HL-60/S4 treated with phorbol 12-myristate 13-acetate at 8.2 ng/mL for 4 days and 3 days (cell line): Measurements from ENCODE around the gene RAB3A.
"Not testable (repeated sequence)": the region's sequence is repeated elsewhere in the genome, so short reads cannot be mapped to it uniquely, and the experiment has no call there.

Source experiments
- in situ Hi-C: fragments of 300-500 bp; cut with MboI; formaldehyde crosslinking; loops from 2 replicates; pipeline ENCODE4 v1.15.0; 2022; ENCODE audit warnings: low sequenced_read_pairs

RAB3A gene

DNA sequence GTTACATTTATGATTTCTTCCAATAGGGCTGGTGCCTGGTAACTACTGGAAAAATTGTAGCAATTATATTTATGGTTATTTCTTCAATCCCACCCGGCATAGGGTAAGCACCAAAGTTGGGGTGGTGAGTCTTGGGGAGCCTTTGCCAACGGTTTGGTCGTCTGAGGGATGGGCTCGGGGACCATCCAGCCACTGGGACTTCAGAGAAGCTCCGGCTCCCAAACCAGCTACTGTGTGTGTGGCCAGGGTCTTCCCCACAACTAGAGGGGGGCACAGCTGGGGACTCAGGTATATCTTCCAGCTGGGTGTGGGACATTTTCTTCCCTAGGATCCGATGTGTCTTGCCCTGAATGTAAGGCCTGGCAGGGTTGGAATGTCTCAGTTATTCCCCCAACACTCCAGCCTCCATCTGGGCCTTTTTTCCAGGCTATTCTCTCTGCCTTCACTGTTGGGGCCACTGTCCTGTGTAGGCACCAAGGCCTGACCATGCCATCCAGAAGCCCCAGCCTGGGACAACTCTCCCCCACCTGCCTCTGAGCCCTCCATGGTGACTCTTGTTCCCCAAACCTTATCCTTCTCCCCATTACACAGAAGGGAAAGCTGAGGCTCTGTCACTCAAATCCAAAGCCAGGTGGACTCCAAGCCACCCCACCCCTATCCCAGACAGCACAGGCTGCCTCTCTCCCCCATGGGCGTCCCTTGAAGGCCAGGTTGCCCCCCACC is 31.4 kb downstream of the RAB3A start:
- in situ Hi-C loops: no loop called here

DNA sequence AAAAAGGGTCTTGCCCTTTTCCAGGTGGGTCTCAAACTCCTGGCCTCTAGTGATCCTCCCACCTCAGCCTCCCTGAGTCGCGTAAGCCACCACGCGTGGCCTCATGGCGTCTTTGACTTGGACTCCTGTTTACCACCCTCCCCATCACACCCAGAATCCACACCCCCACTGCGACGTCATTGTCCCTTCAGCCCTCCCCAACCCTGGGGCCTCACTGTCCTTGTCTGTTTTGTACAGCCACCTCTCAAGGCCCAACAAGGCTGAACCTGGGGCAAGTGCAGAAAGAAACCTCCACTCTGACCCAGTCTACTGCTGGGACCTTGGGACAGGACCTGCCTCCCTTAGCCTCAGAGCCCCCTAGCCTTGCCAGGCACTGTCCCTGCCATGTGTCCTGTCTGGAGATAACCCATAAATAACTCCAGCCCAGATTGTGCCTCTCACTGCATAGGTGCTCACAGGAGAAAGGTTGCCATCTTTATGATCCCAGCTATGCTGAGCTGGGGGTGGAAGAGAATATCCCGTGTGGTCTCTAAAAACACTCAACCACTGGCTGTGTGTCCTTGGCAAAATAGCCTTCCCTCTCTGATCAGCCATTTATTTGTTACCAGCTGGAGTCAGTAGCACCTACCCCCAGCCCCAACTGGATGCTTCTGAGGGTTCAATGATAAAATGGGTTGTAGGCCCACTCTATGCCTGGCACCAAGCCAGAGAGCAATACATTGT is 32.1 kb downstream of the RAB3A start:
- in situ Hi-C loops: no loop called here

DNA sequence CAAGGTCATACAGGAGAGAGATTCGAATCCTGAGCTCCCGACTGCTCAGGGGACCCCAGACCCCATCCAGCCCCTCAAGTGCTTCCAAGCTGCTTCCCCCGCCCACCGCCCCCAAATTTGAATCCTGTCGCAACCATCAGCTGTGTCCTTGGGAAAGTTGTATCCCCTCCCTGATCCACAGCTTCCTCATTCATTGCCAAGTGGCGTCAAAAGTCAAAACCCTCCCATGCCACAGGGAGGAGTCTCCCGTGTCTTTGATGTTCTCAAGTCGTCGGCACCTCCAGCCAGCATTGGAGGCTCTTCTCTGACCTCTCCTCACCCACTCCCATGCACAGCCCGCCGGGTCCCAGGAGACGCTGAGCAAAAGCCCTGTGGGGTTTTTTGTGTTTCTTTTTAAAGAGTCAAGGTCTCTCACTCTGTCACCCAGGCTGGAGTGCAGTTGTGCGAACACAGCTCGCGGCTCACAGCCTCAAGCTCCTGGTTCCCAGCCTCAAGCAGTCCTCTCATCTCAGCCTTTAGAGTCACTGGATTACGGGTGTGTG is 33.1 kb downstream of the RAB3A start:
- in situ Hi-C loops: no loop called here

DNA sequence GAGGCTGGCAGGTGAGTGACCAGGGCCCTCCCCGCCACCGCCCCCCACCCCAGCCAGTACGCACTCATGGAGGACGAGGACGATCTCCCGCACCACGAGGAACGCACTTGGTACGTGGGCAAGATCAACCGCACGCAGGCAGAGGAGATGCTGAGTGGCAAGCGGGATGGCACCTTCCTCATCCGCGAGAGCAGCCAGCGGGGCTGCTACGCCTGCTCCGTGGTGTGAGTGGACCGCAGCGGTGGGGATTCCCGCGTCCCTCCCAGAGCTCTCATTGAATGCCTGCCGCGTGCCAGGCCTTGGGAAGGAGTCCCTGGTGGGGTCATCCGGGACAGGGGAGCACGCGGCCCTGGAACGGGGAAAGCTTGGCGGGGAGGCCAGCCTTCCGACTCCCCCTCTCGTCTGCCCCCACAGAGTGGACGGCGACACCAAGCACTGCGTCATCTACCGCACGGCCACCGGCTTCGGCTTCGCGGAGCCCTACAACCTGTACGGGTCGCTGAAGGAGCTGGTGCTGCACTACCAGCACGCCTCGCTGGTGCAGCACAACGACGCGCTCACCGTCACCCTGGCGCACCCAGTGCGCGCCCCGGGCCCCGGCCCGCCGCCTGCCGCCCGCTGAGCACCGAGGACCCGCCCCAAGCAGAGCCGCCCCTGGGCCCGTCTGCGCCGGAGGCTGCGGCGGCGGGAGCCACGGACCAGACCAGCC is 35.0 kb downstream of the RAB3A start:
- in situ Hi-C loops: no loop called here

DNA sequence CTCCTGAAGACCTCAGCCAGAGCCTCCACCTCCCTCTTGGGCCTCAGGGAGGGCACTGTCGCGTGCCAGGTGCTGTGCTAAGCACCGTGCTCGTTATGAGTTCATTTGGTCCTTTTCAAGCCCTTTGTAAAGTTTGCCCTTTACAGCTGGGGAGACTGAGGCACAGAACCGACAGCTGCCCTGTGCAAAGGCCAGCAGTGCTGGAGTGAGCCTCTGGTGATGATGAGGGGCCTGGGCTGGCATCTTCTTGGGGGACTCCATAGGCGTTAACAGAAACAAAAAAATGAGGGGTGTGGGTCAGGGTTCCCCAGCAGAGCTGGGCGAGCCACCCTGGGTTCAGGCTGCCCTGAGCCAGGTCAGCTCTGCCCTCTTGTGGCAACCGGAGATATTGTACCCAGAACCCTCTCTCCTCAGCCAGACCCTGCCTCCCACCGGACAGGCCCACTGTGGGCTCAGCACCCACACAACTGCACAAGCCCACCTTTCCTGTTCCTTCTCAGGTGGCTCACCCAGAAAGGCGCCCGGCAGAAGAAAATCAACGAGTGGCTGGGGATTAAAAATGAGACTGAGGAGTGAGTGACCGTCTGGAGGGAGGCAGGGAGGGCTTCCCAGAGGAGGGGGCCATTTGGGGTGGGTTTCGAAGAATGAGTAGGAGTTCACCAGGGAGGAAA is 35.7 kb downstream of the RAB3A start:
- in situ Hi-C loops: no loop called here

DNA sequence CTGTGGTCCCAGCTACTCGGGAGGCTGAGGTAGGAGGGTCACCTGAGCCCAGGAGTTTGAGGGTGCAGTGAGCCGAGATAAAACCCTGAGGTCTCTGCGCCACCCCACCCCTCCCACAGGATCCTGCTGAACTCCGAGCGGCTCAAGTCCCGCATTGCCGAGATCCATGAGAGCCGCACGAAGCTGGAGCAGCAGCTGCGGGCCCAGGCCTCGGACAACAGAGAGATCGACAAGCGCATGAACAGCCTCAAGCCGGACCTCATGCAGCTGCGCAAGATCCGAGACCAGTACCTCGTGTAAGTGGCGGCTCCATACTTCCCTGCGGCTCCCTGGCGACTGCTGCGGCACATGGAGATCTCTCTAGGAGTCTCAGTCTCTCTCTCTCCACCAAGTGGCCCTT is 36.8 kb downstream of the RAB3A start:
- in situ Hi-C loops: no loop called here

DNA sequence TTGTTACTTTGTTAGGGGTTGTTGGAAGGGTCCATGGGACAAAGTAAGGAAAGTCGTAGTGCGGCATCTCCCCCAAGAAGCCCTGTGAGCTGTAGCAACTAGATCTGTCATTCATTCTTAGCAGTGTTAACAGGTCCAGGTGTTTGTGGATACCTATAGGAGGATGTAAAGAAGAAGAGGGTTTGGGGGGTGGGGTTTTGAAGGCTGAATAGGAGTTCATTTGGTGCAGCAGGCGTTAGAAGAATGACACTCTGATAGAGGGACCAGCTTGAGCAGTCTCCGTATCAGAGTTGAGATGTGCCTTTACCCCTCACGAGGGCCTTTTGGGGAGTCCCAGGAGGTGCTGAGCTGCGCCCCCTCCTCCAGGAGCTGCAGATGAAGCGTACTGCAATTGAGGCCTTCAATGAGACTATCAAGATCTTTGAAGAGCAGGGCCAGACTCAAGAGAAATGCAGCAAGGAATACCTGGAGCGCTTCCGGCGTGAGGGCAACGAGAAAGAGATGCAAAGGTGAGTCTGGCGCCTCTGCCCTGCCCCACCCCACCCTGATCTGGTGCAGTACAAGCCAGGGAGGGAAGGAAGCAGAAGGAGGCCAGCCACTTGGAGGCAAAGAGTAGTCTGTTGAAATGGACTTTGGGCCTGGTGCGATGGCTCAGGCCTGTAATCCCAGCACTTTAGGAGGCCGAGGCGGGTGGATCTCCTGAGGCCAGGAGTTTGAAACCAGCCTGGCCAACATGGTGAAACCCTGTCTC is 37.9 kb downstream of the RAB3A start:
- in situ Hi-C loops: no loop called here

DNA sequence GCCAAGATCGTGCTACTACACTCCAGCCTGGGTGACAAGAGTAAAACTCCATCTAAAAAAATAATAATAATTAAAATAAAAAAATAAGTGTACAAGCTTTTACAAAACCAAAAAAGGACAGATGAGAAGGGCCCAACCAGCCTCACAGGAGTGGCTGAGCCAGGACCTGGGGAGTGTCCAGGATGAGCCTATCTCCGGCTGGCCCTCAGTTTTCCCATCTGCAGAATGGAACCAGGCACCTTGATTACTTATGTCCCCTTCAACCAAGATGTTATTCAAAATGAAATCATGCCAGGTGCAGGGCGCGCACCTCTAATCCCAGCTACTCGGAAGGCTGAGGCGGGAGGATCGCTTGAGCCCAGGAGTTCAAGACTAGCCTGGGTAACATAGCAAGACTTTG is 39.8 kb downstream of the RAB3A start:
- in situ Hi-C loops: no loop called here

DNA sequence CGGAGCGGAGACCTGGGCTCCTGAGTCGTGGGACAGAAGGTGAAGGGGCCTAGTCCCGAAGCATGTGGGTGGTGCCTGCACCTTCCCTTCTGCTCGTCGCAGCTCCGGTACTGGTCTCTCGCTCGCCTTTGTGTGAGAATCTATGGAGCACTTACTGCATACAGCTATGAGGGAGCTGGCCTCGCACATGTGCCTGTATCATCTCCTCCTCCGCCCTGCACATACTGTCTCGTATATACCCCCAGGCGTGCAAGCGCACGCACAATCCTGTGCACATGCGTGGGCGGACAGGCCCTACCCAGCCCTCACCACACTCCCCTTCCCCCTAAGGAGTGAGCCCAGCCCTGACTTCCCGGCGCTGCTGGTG is 42.2 kb downstream of the RAB3A start:
- in situ Hi-C loops: no loop called here

DNA sequence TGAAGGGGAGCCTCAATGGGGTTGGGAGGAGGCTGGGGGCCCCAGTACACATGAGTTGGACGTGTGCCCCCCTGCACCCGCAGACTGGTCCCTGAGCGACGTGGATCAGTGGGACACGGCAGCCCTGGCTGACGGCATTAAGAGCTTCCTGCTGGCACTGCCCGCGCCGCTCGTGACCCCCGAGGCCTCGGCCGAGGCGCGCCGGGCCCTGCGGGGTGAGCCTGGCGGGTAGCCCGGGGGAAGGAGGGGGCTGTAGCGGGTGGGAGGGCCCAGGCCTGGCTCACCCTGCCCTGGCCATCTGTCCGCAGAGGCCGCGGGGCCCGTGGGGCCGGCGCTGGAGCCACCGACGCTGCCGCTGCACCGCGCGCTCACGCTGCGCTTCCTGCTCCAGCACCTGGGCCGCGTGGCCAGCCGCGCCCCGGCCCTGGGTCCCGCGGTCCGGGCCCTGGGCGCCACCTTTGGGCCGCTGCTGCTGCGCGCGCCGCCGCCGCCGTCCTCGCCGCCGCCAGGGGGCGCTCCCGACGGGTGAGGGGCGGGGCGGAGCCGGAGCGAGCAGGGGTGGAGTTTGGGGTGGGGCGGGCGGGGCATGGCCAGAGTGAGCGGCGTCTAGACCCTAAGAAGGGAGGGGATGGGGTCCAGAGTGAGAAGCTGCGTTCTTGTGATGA is 42.7 kb downstream of the RAB3A start:
- in situ Hi-C loops: no loop called here

DNA sequence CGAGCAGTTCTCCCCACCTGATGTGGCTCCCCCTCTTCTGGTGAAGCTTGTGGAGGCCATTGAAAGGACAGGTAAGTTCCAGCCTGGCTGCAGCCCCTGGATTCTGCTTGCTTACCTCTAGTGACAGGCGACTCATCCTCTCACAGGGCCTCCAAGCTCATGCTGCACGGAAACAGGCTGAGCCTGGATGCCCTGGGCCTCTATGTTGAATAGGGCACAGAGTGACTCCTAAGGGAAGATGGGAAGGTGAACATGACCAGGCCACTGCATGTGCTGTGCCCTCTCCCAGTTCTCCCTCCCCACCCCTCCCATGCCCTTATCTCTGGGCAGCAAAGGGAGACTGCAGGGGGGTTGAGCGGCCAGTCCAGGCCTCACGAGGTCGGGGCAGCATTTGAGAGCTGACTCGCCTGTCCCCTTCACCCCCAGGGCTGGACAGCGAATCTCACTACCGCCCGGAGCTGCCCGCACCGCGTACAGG is 43.3 kb downstream of the RAB3A start:
- in situ Hi-C loops: no loop called here

DNA sequence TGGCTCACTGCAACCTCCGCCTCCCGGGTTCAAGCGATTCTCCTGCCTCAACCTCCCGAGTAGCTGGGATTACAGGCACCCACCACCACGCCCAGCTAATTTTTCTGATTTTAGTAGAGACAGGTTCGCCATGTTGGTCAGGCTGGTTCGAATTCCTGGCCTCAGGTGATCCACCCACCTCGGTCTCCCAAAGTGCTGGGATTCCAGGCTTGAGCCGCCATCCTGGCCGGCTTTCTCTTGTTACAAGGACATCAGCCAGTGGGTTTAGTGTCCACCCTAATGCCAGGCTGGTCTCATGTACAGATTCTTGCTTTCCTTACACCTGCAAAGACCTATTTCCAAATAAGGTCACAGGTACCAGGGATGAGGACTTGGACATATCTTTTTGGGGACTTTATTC is 44.0 kb downstream of the RAB3A start:
- in situ Hi-C loops: no loop called here

DNA sequence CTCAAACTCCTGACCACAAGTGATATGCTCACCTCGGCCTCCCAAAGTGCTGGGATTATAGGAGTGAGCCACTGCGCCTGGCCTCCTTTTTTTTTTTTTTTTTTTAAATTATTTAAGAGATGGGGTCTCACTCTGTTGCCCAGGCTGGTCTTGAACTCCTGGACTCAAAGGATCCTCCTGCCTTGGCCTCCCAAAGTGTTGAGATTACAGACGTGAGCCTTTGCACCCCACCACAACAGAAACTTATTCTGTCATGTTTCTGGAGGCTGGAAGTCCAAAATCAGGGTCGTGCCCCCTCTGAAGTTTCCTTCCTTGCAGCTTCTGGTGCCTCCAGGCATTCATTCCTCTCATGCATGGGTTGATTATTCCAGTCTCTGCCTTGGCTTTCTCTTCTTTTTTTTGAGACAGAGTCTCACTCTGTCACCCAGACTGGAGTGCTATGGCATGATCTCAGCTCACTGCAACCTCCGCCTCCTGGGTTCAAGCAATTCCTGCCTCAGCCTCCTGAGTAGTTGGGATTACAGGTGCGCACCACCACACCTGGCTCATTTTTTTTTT is 44.7 kb downstream of the RAB3A start:
- in situ Hi-C loops: not testable (repeated sequence)

DNA sequence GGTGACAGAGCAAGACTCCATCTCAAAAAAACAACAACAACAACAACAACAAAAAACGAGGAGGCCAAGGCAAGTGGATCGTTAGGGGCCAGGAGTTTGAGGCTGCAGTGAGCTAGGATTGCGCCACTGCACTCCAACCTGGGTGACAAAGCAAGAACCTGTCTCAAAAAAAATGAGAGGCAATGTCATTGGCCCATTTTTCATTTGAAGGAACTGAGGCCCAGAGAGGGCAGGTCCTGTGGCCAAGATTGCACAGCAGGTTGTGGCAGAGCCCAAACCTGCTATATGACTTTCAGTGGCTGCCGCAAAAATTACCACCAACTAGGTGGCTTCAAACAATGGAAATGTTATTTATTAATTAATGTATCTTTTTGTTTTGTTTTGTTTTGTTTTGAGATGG is 45.4 kb downstream of the RAB3A start:
- in situ Hi-C loops: no loop called here

DNA sequence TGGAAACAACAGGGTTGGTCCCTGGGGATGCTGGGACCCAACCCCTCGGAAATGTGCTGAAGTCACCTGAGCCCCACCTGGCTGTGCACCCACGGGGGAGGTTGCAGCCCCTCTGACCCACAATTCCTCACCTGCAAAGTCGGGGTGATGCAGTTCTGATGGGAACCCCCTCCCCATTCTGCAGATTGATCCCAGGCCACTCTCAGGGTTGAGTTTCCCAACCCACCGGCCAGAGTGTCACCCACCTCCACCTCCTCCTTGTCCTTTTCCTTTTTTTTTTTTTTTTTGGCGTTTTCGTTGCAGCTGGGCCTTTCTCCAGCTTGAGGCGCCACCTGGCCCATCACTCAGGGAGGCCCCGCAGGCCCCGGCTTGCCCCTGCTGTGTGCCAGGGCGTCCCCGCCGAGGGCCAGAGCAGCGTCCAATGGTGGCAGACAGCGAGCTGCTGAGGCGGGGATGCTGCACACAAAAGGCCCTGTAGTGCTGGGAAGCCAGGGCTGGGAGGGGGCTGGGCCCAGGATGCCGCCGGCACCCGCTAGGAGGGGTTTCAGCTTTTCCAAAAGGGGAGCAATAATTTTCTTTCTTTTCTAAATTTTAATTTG is 46.3 kb downstream of the RAB3A start:
- in situ Hi-C loops: no loop called here

DNA sequence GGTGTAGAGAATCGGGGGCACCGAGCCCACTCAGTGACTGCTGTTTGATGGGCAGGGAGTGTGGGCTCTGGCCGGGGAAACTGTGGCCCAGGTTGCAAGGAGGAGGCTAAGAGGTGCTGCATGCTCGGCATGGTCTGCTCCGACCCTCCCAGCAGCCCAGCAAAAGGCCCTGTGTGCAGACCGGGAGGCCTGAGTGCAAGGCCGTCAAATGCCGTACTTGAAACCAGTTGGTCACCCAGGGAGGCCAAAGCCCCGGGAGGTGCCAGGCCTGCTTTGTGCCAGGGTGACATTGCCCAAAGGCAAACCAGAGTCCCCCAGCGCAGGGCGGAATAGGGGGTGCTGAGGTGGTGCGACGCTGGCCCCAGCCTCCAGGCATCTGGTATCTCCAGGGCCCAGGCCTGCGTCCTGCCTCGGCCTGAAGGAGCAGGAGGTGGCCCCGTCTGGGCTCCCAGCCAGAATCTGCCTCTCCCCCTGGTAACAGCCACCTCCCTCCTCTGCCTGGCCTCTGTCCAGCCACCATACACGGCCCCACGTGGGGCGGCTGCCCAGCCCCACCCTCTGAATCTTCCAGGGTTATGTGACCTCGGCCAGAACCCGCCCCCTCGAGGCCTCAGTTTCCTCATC is 46.9 kb downstream of the RAB3A start:
- in situ Hi-C loops: no loop called here

DNA sequence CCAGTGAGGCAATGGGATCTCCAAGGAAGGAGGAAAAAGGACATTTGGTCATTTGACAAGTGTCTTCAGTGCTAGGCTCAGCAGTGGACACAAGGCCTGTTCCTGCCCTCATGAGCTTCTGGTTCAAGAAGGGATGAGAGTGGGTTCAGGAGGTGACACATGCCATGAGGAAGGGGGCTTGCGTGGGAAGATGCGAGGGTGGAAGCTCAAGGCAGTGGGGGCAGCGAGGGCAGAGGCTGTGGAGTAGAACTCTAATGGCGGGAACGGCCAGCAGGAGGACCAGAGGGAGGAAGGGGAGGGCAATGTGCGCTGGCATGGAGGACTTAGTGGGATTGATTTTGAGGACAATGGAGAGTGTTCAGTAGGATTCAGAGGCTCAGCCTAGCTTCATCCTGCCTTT is 47.6 kb downstream of the RAB3A start:
- in situ Hi-C loops: no loop called here
